Ovary (tissue), 3 donors: ENCODE results near the gene LRRC4C.

Experiments used
- POLR2A ChIP-seq: fragments of 450-650 bp; IDR thresholded peaks from one replicate; pipeline ENCODE4 v1.6.1; 2017; ENCODE audit warnings: antibody characterized with exemption, mild to moderate bottlenecking, moderate library complexity
- TF ChIP-seq, protein P1 (sequence below), 3 donors: fragments of 450-650 bp in 2 of 3; fragments of 200-600 bp in 1 of 3; IDR thresholded peaks; one replicate each; pipeline versions ENCODE4 v1.5.1 to v1.8.0; 2016 to 2022; ENCODE audit warnings: antibody characterized with exemption in 3 of 3, mild to moderate bottlenecking in 1 of 3
- donor health status: DM: no; HTN: no; CAD: no.

DNA sequence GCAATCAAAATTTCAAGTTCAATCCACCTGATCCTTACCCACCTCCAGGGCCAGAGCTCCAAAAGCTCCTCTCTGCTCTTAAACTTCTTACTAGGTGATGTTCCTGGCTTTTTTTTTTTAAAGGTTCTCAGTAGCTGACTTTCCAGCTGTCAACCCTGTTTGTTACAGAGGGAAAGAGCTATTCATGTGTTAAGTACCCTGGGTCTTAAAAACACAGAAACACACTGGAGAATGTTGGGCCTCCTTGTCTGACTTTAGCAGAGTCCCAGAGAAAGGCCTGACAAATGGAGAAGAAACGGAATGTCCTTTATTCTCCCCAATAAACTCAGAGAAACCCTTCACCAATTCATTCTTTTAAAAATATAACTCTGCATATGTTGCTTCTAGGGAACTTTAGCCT lies 3.2 kb downstream of the LRRC4C start:
- TF ChIP-seq, protein P1, sequence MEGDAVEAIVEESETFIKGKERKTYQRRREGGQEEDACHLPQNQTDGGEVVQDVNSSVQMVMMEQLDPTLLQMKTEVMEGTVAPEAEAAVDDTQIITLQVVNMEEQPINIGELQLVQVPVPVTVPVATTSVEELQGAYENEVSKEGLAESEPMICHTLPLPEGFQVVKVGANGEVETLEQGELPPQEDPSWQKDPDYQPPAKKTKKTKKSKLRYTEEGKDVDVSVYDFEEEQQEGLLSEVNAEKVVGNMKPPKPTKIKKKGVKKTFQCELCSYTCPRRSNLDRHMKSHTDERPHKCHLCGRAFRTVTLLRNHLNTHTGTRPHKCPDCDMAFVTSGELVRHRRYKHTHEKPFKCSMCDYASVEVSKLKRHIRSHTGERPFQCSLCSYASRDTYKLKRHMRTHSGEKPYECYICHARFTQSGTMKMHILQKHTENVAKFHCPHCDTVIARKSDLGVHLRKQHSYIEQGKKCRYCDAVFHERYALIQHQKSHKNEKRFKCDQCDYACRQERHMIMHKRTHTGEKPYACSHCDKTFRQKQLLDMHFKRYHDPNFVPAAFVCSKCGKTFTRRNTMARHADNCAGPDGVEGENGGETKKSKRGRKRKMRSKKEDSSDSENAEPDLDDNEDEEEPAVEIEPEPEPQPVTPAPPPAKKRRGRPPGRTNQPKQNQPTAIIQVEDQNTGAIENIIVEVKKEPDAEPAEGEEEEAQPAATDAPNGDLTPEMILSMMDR (IDR thresholded peaks at IDR 0.05), result no peak
- TF ChIP-seq POLR2A, result no peak
